B cell (primary cell): Measurements from ENCODE around the gene VPS39. TPM values are rescaled to one million over a fixed set of nuclear protein-coding genes. Genes with fewer than 3 reads are reported as not detected.

ENCODE experiments used
- ATAC-seq: fragments of 200-7000 bp; cut with Tn5 transposase; one replicate; pipeline ENCODE4 v1.10.0; 2021; ENCODE audit warnings: low read depth, mild to moderate bottlenecking, moderate number of reproducible peaks, moderate library complexity
- CTCF ChIA-PET: fragments of 350-600 bp; sonication (Branson Sonifier 250); formaldehyde crosslinking; loops from one replicate; lab custom pipeline; 2021; ENCODE audit warnings: antibody characterized with exemption, inconsistent platforms; lab: Charles Lee
- POLR2A ChIA-PET: fragments of 350-600 bp; sonication (Branson Sonifier 250); formaldehyde crosslinking; loops from one replicate; lab custom pipeline; 2021; ENCODE audit warnings: antibody characterized with exemption; lab: Charles Lee
- DNase-seq: peaks from one replicate; pipeline ENCODE4 v3.0.0; 2013
- H2AFZ ChIP-seq: 2 replicates; pipeline ENCODE4 v1.6.1; 2012; ENCODE audit warnings: mild to moderate bottlenecking, low read depth, low read length; ENCODE audit not compliant: insufficient read depth, poor library complexity, severe bottlenecking
- H3K27ac ChIP-seq, 2 donors: 1 replicate in 1 of 2; 2 replicates in 1 of 2; pipeline ENCODE4 v1.5.1; 2012 to 2013; ENCODE audit warnings: low read length in 2 of 2, mild to moderate bottlenecking in 2 of 2, moderate library complexity in 1 of 2
- H3K27me3 ChIP-seq, 4 experiments: fragments of 200-600 bp in 1 of 4; sonication (generic) in 1 of 4; replicated peaks in 1 of 4; 1 replicate in 2 of 4; 2 replicates in 2 of 4; pipeline versions ENCODE4 v1.6.1 to v1.7.0; 2013 to 2016; ENCODE audit warnings: low read length in 3 of 4, mild to moderate bottlenecking in 2 of 4, mixed read lengths in 1 of 4, moderate library complexity in 1 of 4; ENCODE audit not compliant: insufficient read depth in 4 of 4, control insufficient read depth in 3 of 4; ENCODE audit errors: control extremely low read depth in 1 of 4
- H3K36me3 ChIP-seq, 2 experiments: replicated peaks in 1 of 2; 1 replicate in 1 of 2; 2 replicates in 1 of 2; pipeline versions ENCODE4 v1.6.1 to v1.7.1; 2013; ENCODE audit warnings: low read length in 1 of 2; ENCODE audit not compliant: insufficient read depth in 2 of 2, control insufficient read depth in 1 of 2; ENCODE audit errors: control extremely low read depth in 1 of 2, extremely low read depth in 1 of 2
- H3K4me1 ChIP-seq, 2 donors: fragments of 200-600 bp in 1 of 2; sonication (generic) in 1 of 2; 1 replicate in 1 of 2; 2 replicates in 1 of 2; pipeline versions ENCODE4 v1.5.1 to v1.6.1; 2013 to 2017; ENCODE audit warnings: low read length in 2 of 2; ENCODE audit not compliant: control insufficient read depth in 2 of 2, insufficient read depth in 2 of 2
- H3K4me2 ChIP-seq: replicated peaks from 2 replicates; pipeline ENCODE3; 2012; ENCODE audit warnings: mild to moderate bottlenecking, low read depth, low read length; ENCODE audit not compliant: poor library complexity, severe bottlenecking
- H3K4me3 ChIP-seq, 5 experiments: fragments of 200-600 bp in 1 of 5; sonication (generic) in 1 of 5; 1 replicate in 3 of 5; 2 replicates in 2 of 5; pipeline versions ENCODE4 v1.5.1 to v1.7.0; 2011 to 2016; ENCODE audit warnings: low read length in 4 of 5, mild to moderate bottlenecking in 4 of 5, low read depth in 2 of 5, control low read depth in 1 of 5, moderate library complexity in 1 of 5; ENCODE audit not compliant: insufficient read depth in 1 of 5; ENCODE audit errors: control extremely low read depth in 1 of 5, extremely low read depth in 1 of 5
- H3K79me2 ChIP-seq: fragments of 200-600 bp; sonication (generic); one replicate; pipeline ENCODE4 v1.6.0; 2016; ENCODE audit warnings: low read length; ENCODE audit not compliant: control insufficient read depth, insufficient read depth
- H3K9ac ChIP-seq: fragments of 200-600 bp; sonication (generic); 2 replicates; pipeline ENCODE4 v1.6.1; 2017; ENCODE audit warnings: mild to moderate bottlenecking, low read length, moderate library complexity
- H3K9me3 ChIP-seq, 3 donors: one replicate each; pipeline versions ENCODE4 v1.6.1 to v1.7.1; 2013; ENCODE audit warnings: low read length in 2 of 3; ENCODE audit not compliant: control insufficient read depth in 2 of 3, insufficient read depth in 1 of 3; ENCODE audit errors: control extremely low read depth in 1 of 3
- H4K20me1 ChIP-seq: 2 replicates; pipeline ENCODE4 v1.6.0; 2012; ENCODE audit warnings: mild to moderate bottlenecking, low read length; ENCODE audit not compliant: insufficient read depth, control insufficient read depth, poor library complexity, severe bottlenecking
- H3K27ac Mint-ChIP-seq: one replicate; pipeline ENCODE4 v1.8.0; 2021; ENCODE audit warnings: mixed read lengths
- H3K27me3 Mint-ChIP-seq: one replicate; pipeline ENCODE4 v1.8.0; 2021; ENCODE audit warnings: mixed read lengths
- H3K4me1 Mint-ChIP-seq: one replicate; pipeline ENCODE4 v1.8.0; 2021; ENCODE audit warnings: mixed read lengths
- H3K4me3 Mint-ChIP-seq: one replicate; pipeline ENCODE4 v1.8.0; 2021; ENCODE audit warnings: mixed read lengths
- H3K9me3 Mint-ChIP-seq: one replicate; pipeline ENCODE4 v1.8.0; 2022; ENCODE audit warnings: mixed read lengths; ENCODE audit not compliant: insufficient read depth
- EZH2 ChIP-seq: IDR thresholded peaks from 2 replicates; pipeline ENCODE4 v1.6.1; 2012; ENCODE audit warnings: borderline replicate concordance, low read depth, mild to moderate bottlenecking, moderate library complexity, low read length; ENCODE audit not compliant: insufficient read depth, poor library complexity, severe bottlenecking
- WGBS: methylation state at CpG from one replicate; pipeline ENCODE4 v1.1.5; 2013; ENCODE audit warnings: missing lambda C conversion rate; ENCODE audit not compliant: insufficient coverage; 5-methylcytosine and 5-hydroxymethylcytosine counted together
- intact Hi-C: fragments of 100-400 bp; cut with micrococcal nuclease; formaldehyde crosslinking; loops from one replicate; pipeline ENCODE4 v1.10.0; 2022
- polyA plus RNA-seq: library from polyadenylated mRNA; depleted of rRNA; stranded (reverse); fragments of >200 nt; gene quantifications from 2 replicates; pipeline ENCODE4 v1.2.3, GENCODE V29; 2012
- total RNA-seq, 2 donors: library from RNA; stranded (reverse); fragments of 120-200 nt in 1 of 2; gene quantifications; 1 replicate in 1 of 2; 2 replicates in 1 of 2; pipeline versions ENCODE4 v1.2.3 to v1.2.4, GENCODE V29; 2013 to 2022
- TF ChIP-seq, protein P1 (sequence below): fragments of 200-600 bp; IDR thresholded peaks from one replicate; pipeline ENCODE4 v1.8.0; 2022; ENCODE audit warnings: antibody characterized with exemption, mild to moderate bottlenecking

Gene VPS39
- total and polyA plus RNA-seq, 2 donors (not counting 1 experiment from before 2014, with no cell fraction given): 82.8 to 145 TPM

GRCh38 chr15:42157981-42158765, 49.9 kb downstream of the VPS39 start:
- Histone ChIP-seq H3K4me2 (no peak overlapping the region), H3K4me3 (no peak overlapping the region), H3K27ac (no peak overlapping the region), H3K36me3 (peaks cover 2 to 42% of the 10 kb centered on the region in 2 experiments), H3K79me2 (no peaks in the 10 kb centered on the region), H3K4me1 (no peaks in the 10 kb centered on the region), H2AFZ (no peak overlapping the region), H3K9me3 (no peaks in the 10 kb centered on the region), H3K27me3 (no peaks in the 10 kb centered on the region), H4K20me1 (no peaks in the 10 kb centered on the region), H3K9ac (no peak overlapping the region)
- intact Hi-C loops: no loop called here
- CTCF ChIA-PET: no interaction called here
- 95% methylated on average over 2 of the region's 8 CpGs for WGBS
- no peaks in the 10 kb centered on the region for H3K4me1 Mint-ChIP-seq
- TF ChIP-seq, protein P1, sequence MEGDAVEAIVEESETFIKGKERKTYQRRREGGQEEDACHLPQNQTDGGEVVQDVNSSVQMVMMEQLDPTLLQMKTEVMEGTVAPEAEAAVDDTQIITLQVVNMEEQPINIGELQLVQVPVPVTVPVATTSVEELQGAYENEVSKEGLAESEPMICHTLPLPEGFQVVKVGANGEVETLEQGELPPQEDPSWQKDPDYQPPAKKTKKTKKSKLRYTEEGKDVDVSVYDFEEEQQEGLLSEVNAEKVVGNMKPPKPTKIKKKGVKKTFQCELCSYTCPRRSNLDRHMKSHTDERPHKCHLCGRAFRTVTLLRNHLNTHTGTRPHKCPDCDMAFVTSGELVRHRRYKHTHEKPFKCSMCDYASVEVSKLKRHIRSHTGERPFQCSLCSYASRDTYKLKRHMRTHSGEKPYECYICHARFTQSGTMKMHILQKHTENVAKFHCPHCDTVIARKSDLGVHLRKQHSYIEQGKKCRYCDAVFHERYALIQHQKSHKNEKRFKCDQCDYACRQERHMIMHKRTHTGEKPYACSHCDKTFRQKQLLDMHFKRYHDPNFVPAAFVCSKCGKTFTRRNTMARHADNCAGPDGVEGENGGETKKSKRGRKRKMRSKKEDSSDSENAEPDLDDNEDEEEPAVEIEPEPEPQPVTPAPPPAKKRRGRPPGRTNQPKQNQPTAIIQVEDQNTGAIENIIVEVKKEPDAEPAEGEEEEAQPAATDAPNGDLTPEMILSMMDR: no peak
- TF ChIP-seq EZH2: no peak
- H3K9me3 Mint-ChIP-seq: no peaks in the 10 kb centered on the region
- no peak for ATAC-seq
- POLR2A ChIA-PET: no interaction called here
- H3K4me3 Mint-ChIP-seq: no peak overlapping the region
- H3K27me3 Mint-ChIP-seq: no peaks in the 10 kb centered on the region
- no peak overlapping the region for H3K27ac Mint-ChIP-seq
- no peak for DNase-seq

DNA sequence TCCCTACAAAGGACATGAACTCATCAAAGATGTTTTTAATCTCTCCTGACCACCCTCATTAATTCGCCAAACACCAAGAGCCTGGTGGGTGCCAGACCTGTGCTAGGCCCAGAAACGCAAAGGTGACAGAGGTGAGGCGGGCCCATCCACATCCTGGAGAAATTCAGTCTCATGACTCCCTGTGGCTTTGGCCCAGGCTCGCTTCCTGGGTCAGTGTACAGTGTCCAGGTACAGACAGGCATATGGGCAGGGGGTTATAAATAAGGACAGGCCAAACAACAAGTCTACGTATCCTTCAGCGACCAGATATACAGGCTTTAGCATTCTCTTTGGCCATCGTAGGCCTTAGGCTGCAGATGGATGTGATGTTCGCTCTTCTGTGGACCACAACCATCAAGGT, 50.7 kb downstream of the VPS39 start:
- H3K9me3 ChIP-seq: no peaks in the 10 kb centered on the region
- no peak overlapping the region for H3K4me3 ChIP-seq
- peaks cover 0 to 34% of the 10 kb centered on the region in 2 experiments for H3K36me3 ChIP-seq
- no peaks in the 10 kb centered on the region for H3K27me3 ChIP-seq
- no peaks in the 10 kb centered on the region for H4K20me1 ChIP-seq
- Mint-ChIP-seq H3K4me1 (no peaks in the 10 kb centered on the region), H3K27ac (no peak overlapping the region), H3K27me3 (no peaks in the 10 kb centered on the region), H3K9me3 (no peaks in the 10 kb centered on the region), H3K4me3 (no peak overlapping the region)
- DNase-seq (no peak), ATAC-seq (no peak)
- 97% methylated on average over 8 of the region's 8 CpGs for WGBS
- ChIA-PET POLR2A (no interaction called here), CTCF (no interaction called here)
- H2AFZ ChIP-seq: no peak overlapping the region
- H3K4me1 ChIP-seq: no peaks in the 10 kb centered on the region
- TF ChIP-seq, protein P1: no peak
- no peak for TF ChIP-seq EZH2
- no peak overlapping the region for H3K27ac ChIP-seq
- H3K9ac ChIP-seq: no peak overlapping the region
- no peak overlapping the region for H3K4me2 ChIP-seq
- H3K79me2 ChIP-seq: no peaks in the 10 kb centered on the region
- intact Hi-C loops: no loop called here
